CD4-positive, alpha-beta T cell treated with Interleukin-15 for 1 hour (primary cell): ENCODE data around the gene TEKT3.

ENCODE experiments used
- DNase-seq: peaks from one replicate; pipeline ENCODE4 v3.0.0-alpha.2; 2020

TEKT3 gene

GRCh38 chr17:15349119-15349518, 7.7 kb upstream of the TEKT3 start:
- no peak for DNase-seq

GRCh38 chr17:15348021-15348420, 6.6 kb upstream of the TEKT3 start:
- no peak for DNase-seq

GRCh38 chr17:15346066-15346595, 4.7 kb upstream of the TEKT3 start:
- no peak for DNase-seq

GRCh38 chr17:15343749-15344148, 2.4 kb upstream of the TEKT3 start:
- DNase-seq = no peak

- DNase-seq = no peak
Measured at GRCh38 chr17:15342460-15342859, 1.1 kb upstream of the TEKT3 start.

- no peak for DNase-seq
Measured at GRCh38 chr17:15341966-15342365, 569 bp upstream of the TEKT3 start.

- no peak for DNase-seq
Measured at GRCh38 chr17:15340966-15341365, 431 bp downstream of the TEKT3 start.

GRCh38 chr17:15335446-15335845, 6.0 kb downstream of the TEKT3 start:
- no peak for DNase-seq

- DNase-seq = no peak
Measured at GRCh38 chr17:15334266-15334665, 7.1 kb downstream of the TEKT3 start.

GRCh38 chr17:15332338-15332737, 9.1 kb downstream of the TEKT3 start:
- no peak for DNase-seq

GRCh38 chr17:15323131-15323530, 18.3 kb downstream of the TEKT3 start:
- no peak for DNase-seq

GRCh38 chr17:15321556-15322251, 19.7 kb downstream of the TEKT3 start:
- DNase-seq = no peak

- DNase-seq = no peak
Measured at GRCh38 chr17:15319452-15320010, 21.9 kb downstream of the TEKT3 start.

- no peak for DNase-seq
Measured at GRCh38 chr17:15311996-15312395, 29.4 kb downstream of the TEKT3 start.

- no peak for DNase-seq
Measured at GRCh38 chr17:15309793-15310192, 31.6 kb downstream of the TEKT3 start.

GRCh38 chr17:15309236-15309635, 32.2 kb downstream of the TEKT3 start:
- no peak for DNase-seq

GRCh38 chr17:15308758-15309157, 32.6 kb downstream of the TEKT3 start:
- no peak for DNase-seq

- DNase-seq = no peak
Measured at GRCh38 chr17:15307710-15308111, 33.7 kb downstream of the TEKT3 start.

GRCh38 chr17:15303851-15304250, 37.5 kb downstream of the TEKT3 start:
- DNase-seq = no peak

GRCh38 chr17:15303268-15303667, 38.1 kb downstream of the TEKT3 start:
- no peak for DNase-seq

GRCh38 chr17:15301845-15302244, 39.6 kb downstream of the TEKT3 start:
- no peak for DNase-seq

- DNase-seq = no peak
Measured at GRCh38 chr17:15298176-15298575, 43.2 kb downstream of the TEKT3 start.

- DNase-seq = no peak
Measured at GRCh38 chr17:15293558-15293957, 47.8 kb downstream of the TEKT3 start.

GRCh38 chr17:15291674-15292361, 49.6 kb downstream of the TEKT3 start:
- no peak for DNase-seq
